AG04450 (cell line): ENCODE data around the gene STK32C. TPM values are rescaled to one million over a fixed set of nuclear protein-coding genes. Genes with fewer than 3 reads are reported as not detected.

Experiments used
- CTCF ChIA-PET: fragments of 300-600, 350-600 bp; formaldehyde crosslinking; extraction: SDS; loops from one replicate; lab custom pipeline; 2022; ENCODE audit warnings: antibody characterized with exemption, inconsistent platforms; lab: Charles Lee
- POLR2A ChIA-PET: fragments of 350-600 bp; formaldehyde crosslinking; extraction: SDS; loops from one replicate; lab custom pipeline; 2021; ENCODE audit warnings: antibody characterized with exemption, inconsistent platforms; lab: Yijun Ruan, JAX
- DNase-seq: peaks from one replicate; pipeline ENCODE4 v3.0.0-alpha.2; 2011; ENCODE audit warnings: low read depth, low spot score
- H3K27ac ChIP-seq: one replicate; pipeline ENCODE4 v1.5.1; 2012; ENCODE audit warnings: low read depth, low read length, control low read depth
- H3K27me3 ChIP-seq: one replicate; pipeline ENCODE4 v1.6.0; 2012; ENCODE audit warnings: low read length; ENCODE audit not compliant: control insufficient read depth, insufficient read depth
- H3K4me3 ChIP-seq: 2 replicates; pipeline ENCODE4 v1.5.1; 2011; ENCODE audit warnings: mild to moderate bottlenecking, low read depth, low read length, control low read depth
- H3K9me3 ChIP-seq: 2 replicates; pipeline ENCODE4 v1.5.1; 2012; ENCODE audit warnings: low read length; ENCODE audit not compliant: control insufficient read depth, insufficient read depth
- CTCF ChIP-seq: IDR thresholded peaks from 2 replicates; pipeline ENCODE4 v1.5.1; 2011; ENCODE audit warnings: low read depth, low read length, control low read depth, inconsistent platforms
- polyA plus RNA-seq: library from polyadenylated mRNA; depleted of rRNA; stranded (reverse); fragments of >200 nt; gene quantifications from 2 replicates; pipeline ENCODE4 v1.2.3, GENCODE V29; 2011

The STK32C gene
- polyA plus RNA-seq, 1 experiment: 5.3 TPM

- POLR2A ChIA-PET: no interaction called here
- CTCF ChIA-PET: no interaction called here
- no peaks in the 10 kb centered on the region; the same call in 1 of the 2 replicates for H3K9me3 ChIP-seq
- DNase-seq: no peak
- H3K27me3 ChIP-seq: peaks cover 12% of the 10 kb centered on the region
- no peak for TF ChIP-seq CTCF
- H3K4me3 ChIP-seq: no peak overlapping the region
- H3K27ac ChIP-seq: no peak overlapping the region
Measured at GRCh38 chr10:132239126-132240031, 68.4 kb downstream of the STK32C start.

DNA sequence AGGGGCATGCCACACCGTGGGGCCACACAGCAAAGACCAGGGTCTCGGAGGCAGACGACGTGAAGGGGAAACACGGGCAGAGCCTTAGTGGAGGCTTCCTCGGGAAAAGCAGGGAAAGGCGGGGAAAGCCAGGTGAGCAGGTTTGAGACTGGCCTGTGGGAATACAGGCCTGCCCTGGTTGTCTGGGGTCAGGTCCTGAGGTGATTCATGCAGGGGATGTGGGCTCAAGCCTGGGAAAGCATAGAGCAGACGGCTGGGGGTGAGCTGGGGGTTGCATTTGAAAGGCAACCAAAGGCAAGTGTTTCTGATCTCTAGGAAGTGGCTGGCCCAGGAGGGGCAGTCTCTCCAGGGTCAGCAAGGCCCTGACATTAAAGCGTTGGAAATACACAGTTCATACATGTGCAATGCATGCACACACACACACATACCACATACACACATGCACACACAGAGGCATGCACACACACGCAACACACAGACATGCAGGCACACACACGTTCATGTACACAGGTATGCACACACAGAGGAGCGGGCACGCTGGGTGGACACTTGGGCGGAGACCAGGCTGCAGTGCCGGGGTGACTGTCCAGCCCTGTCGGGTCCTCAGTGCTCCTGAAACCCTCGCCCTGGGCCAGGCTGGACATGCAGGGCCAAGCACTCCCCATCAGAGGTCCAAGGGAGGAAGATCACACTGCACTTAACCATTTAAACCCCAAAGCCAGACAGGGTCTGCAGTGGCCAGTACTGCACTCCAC, 69.2 kb downstream of the STK32C start:
- Histone ChIP-seq H3K27me3 (peaks cover 12% of the 10 kb centered on the region), H3K27ac (no peak overlapping the region), H3K4me3 (no peak overlapping the region), H3K9me3 (no peaks in the 10 kb centered on the region; the same call in 1 of the 2 replicates)
- no peak for TF ChIP-seq CTCF
- POLR2A ChIA-PET: no interaction called here
- CTCF ChIA-PET: no interaction called here
- DNase-seq: no peak

- Histone ChIP-seq H3K27ac (no peak overlapping the region), H3K4me3 (no peak overlapping the region), H3K27me3 (peaks cover 16% of the 10 kb centered on the region), H3K9me3 (no peaks in the 10 kb centered on the region; the same call in 1 of the 2 replicates)
- POLR2A ChIA-PET: no interaction called here
- CTCF ChIA-PET: interaction anchor here (1.4 kb wide), 1 partner anchor 14 kb away, joined by 5 read pairs; no protein-coding TSS in a partner anchor
- TF ChIP-seq CTCF: no peak
- DNase-seq: no peak
Measured at GRCh38 chr10:132237871-132238270, 69.9 kb downstream of the STK32C start.

GRCh38 chr10:132237396-132237795, 70.4 kb downstream of the STK32C start:
- ChIA-PET CTCF (interaction anchor here (1.4 kb wide), 1 partner anchor 13 kb away, joined by 5 read pairs; no protein-coding TSS in a partner anchor), POLR2A (no interaction called here)
- Histone ChIP-seq H3K27ac (no peak overlapping the region), H3K4me3 (no peak overlapping the region), H3K9me3 (no peaks in the 10 kb centered on the region; the same call in 1 of the 2 replicates), H3K27me3 (peaks cover 17% of the 10 kb centered on the region)
- no peak for TF ChIP-seq CTCF
- DNase-seq: no peak
